Inflammatory macrophage treated with lipopolysaccharide for 1 hour (primary cell): ENCODE data around the gene CASP9.
"Not testable (repeated sequence)": the region's sequence is repeated elsewhere in the genome, so short reads cannot be mapped to it uniquely, and the experiment has no call there.

Experiments used
- DNase-seq, 2 donors: peaks; one replicate each; pipeline ENCODE4 v3.0.0-alpha.2; 2020 to 2022

The CASP9 gene

DNA sequence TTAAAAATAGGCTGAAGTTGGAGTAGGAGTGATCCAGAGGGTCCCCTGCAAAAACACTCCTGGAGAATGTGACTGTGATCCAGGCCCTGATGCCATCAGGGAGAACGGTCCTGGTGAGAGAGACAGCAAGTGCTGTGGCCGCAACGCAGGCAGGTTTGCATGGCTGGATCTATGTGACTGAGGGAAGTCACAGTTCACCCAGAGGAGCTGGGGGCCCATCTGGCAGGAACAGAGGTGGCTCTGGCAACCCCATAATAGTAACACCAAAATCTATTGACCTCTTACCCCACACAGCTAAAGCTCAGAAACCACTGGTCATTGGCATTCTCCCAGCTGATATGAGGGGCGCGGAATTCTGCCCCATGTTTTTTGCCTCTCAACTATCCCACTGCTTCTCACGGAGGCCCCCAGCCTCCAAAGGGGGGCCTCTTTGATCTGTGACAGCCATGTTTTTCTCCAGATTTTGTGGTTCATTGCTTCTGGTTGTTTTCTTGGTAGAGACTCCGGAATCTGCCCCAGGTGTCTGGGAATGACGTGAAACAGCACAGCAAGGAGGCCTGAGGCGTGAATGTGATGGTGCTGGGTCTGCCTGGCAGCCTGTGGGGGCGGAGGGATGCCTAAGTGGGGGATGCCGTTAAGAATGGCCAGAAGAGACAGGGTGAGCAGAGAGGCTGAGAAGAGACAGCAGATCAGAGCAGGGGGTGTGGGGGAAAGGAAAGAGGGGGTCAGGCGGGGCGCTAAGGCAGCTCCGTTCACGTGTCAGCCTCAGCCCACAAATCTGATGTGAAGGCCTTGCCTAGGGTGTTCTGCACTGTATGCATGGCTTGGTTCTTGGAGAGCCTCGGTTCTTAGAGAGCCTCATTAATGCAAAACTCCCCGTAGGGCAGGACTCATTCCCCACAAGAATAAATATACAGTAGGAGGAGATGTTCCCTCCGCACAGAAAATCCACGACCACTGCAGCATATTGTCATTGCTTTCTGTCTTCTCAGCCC, 23.5 kb downstream of the CASP9 start:
- no peak for DNase-seq

DNA sequence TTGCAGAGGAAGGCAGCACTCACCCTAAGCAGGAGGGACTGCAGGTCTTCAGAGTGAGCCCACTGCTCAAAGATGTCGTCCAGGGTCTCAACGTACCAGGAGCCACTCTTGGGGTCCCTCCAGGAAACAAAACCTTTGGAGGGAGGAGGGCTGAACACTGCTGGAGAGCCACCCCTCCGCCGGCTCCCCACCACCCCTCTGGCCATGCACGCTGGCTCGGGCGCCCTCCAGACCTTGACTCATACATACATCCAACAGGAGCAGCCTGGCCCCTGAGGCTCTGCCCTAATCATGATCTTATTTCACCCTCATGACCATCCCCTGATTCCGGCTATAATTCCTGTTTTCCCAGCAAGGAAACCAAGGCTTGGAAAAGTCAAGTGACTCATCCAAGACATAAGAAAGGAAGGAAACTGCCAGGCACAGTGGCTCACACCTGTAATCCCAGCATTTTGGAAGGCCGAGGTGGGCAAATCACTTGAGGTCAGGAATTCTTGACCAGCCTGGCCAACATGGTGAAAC, 30.1 kb downstream of the CASP9 start:
- DNase-seq = no peak

DNA sequence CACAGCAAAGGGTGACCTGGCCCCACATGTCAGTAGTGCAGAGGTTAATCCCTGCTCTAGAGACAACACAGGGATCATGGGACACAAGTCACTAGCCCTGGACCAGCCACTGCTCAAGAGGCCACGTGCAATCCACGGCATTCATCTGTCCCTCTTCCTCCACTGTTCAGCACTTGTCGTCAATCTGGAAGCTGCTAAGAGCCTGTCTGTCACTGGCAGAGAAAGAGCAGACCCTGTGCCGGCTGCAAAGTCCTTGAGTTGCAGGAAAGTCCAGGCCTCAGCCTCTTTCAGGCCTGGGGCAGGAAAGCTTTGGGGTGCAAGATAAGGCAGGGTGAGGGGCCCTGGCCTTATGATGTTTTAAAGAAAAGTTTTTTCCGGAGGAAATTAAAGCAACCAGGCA, 31.4 kb downstream of the CASP9 start:
- no peak for DNase-seq

- DNase-seq = not testable (repeated sequence)
Observed at GRCh38 chr1:15491010-15491409, 33.0 kb downstream of the CASP9 start.

DNA sequence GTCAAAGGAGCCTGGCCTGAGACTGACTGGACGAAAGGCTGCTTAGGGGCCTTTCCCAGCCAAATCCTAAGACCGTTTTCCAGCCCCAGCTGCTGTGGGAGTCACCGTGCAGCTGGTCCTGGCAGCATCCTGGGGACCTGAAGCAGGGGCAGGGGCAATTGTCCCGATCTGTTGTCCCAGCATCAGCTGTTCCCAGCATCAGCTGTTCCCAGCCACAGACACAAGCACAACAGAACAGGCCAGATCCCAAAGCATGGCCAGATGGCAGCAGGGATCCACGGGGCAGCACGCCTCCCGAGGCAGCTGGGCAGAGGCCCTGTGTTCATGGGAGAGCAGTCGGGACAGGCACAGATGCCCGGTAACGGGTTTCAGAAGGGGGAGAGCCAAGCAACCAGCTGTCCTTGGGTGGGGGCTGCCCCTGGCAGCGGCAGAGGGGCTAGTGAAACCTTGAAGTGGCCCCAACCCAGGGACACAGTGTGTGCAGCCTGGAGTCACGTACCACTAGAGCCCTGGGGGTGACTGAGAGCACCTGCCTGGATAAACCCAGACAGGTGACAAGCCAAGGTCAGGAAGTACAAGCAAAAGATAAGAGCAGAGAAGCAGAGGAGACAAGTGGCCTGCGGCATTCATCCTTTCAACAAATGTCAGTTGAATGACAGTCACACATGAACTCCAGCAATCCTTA, 34.8 kb downstream of the CASP9 start:
- no peak for DNase-seq

DNA sequence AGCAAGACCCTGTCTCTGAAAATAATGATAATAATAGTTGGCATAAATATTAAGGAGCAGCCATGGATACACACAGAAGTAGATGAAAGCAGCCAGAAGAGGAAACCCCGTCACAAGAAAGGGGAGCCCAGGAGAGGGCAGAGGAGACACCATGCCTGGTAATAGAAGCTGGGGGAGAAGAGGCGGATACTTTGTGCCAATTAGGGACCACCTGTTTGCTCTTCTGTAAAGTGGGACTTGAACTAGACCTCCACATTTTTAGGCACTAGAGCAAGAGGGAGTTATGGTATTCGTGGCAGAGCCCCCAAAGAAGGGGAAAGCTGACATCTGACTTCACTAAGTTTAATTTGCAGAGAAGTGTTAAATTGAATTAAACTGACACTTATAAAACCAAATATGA, 35.6 kb downstream of the CASP9 start:
- no peak for DNase-seq

- DNase-seq = not testable (repeated sequence)
Observed at GRCh38 chr1:15486844-15487610, 37.0 kb downstream of the CASP9 start.

GRCh38 chr1:15485636-15486035, 38.4 kb downstream of the CASP9 start:
- DNase-seq = no peak

DNA sequence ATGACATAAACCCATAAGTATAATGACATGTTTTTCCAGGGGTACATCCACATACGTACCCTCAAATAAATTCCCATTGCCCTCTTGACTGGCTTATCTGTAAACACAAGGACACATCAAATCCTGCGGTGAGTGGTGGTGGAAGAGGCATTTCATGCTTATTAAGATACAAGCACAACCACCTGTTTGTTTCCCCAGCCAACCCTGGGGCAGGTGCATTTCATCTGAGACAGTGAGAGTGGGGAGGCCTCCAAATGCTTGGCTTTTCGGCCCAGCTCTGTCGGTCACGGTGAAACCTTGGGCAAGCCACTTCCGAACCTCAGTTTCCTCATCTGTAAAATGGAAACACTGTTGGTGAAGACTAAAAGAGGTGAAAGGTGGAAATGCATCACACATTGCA, 39.6 kb downstream of the CASP9 start:
- not testable (repeated sequence) for DNase-seq

DNA sequence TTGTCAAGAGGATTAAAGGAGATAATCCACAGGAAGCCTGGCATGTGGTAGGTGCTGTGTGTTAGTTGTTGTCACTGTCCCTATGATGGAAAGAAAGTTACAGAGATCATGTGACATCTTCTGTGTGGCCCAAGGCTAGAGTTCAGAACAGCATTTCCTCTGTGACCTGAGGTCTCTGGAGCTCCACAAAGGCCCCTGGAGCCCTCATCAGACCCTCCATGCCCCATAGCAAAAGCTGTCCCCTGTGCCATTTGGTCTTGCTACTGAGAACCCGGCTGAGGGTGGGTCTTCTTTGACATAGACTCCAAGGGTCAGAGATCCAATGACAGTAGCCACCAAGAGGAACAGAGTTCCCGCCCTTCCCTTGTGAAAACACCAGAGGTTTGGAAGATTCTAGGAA, 40.0 kb downstream of the CASP9 start:
- DNase-seq = no peak

GRCh38 chr1:15482983-15483543, 41.0 kb downstream of the CASP9 start:
- not testable (repeated sequence) for DNase-seq

- not testable (repeated sequence) for DNase-seq
Observed at GRCh38 chr1:15482455-15482854, 41.6 kb downstream of the CASP9 start.

DNA sequence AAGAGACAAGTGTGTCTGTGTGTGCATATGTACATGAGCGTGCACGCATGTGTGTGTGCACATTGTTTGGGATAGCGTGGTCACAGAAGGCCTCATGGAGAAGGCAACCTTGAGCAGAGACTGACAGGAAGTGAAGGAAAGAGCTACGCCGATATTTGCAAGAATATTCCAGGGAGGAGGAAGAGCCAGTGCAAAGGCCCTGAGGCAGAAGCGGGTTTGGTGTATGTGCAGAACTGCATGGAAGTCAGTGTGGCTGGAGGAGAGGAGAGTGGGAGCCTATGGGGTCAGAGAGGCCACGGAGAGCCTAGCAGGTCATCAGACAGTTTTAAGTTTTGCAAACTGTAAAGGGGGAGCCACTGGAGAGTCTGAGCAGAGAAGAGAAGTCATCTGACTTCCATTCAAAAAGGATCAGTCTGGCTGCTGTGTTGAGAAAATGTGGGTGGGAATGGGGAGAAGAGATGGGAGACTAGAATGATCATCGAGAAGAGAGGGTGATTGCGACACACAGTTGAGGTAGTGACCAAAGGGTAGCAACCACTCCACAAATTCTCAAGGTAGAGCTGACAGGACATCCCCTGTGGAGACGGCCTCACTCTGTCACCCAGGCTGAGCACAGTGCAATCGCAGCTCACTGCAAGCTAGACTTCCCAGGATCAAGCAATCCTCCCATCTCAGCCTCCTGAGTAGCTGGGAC, 44.2 kb downstream of the CASP9 start:
- DNase-seq = no peak

DNA sequence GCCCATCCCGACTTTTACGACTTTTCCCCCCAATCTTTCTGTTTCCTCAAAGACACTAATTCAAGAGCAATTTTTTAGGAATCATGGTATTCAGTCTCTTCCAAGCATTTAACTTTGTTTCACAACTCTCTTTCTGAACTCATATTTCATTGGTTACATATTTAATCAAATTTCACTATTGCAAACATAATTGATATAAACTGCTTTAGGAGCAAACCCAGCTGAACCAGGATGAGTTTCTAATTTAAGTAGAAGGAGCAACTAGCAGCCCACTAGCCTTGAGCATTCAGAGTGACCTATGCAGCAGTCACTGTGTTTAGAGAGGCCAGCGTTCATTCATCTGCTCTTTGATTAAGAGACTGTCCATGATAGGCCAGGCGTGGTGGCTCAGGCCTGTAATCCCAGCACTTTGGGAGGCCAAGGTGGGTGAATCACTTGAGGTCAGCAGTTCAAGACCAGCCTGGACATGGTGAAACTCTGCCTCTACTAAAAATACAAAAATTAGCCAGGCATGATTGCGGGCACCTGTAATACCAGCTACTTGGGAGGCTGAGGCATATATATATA, 46.3 kb downstream of the CASP9 start:
- DNase-seq = no peak

- no peak for DNase-seq
Observed at GRCh38 chr1:15476927-15477326, 47.1 kb downstream of the CASP9 start.

DNA sequence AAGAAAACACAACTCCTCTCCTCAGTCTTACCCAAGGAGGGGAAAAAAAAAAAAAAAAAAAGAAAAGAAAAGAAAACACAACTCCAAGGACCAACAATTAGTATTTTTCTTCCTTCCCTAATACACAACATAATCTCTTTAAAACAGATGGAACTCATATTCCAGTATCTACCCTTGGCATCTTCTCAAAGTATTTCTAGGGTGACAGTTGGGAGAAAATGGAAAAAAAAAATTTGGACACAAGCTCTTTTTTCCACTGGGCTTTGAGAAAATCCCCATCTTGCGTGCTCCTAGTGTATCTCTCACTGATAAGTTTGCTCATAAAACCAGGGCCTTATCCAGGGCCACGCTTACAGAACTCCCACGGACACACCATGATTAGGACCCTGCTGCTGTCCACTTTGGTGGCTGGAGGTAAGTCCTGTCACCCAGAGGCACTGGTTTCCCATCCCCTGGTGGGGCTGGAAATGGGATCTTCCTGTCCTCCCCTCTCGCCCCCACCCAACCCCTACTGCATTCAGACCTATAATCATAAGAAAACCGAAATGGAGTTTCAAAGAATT, 48.2 kb downstream of the CASP9 start, which contains the start of gene CELA2B:
Gene CELA2B, plus strand, starts transcription at position 353 of the 563 bp plus-strand sequence. Its CDS starts 22 bp downstream, at position 375.
- no peak for DNase-seq

GRCh38 chr1:15472587-15472986, 51.4 kb downstream of the CASP9 start:
- no peak for DNase-seq

DNA sequence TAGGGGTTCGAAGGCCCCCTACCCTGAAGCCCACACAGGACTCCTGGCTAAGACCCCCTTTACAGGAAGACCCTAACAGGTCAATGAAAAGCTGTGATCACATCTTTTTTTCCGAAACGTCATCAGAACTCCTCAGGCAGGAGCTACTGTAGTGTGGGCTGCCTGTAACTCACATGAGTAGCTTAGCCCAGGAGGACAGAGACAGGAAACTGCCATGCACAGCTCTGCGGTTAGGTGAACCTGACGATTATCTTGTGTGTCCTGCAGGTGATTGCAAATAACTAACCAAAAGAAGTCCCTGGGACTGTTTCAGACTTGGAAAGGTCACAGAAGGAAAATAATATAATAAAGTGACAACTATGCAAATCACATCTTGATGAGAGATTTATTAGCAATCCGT, 52.3 kb downstream of the CASP9 start:
- not testable (repeated sequence) for DNase-seq

GRCh38 chr1:15471067-15471466, 52.9 kb downstream of the CASP9 start:
- DNase-seq = not testable (repeated sequence)

GRCh38 chr1:15469821-15470448, 54.1 kb downstream of the CASP9 start:
- DNase-seq = not testable (repeated sequence)

DNA sequence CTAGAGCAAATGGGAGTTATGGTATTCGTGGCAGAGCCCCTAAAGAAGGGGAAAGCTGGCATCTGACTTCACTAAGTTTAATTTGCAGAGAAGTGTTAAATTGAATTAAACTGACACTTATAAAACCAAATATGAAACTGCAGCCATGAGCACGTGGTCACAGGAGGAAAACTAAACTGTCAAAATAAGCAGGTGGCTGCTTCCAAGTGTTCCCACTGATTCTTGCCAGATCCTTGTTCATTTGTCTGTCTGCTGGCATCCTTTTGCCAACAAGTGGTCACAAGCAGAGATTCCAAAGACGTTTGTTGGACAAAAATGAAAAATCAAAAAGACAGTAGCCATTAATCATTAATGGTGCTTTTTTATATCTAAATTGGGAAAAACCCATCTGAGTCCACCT, 54.7 kb downstream of the CASP9 start:
- DNase-seq = no peak
